SK-N-SH treated with all-trans-retinoic acid at 6 μM for 48 hours (cell line): ENCODE data around the gene NQO2.
"Not testable (repeated sequence)": the region's sequence is repeated elsewhere in the genome, so short reads cannot be mapped to it uniquely, and the experiment has no call there.

Source experiments
- ATAC-seq: fragments of 200-7000 bp; cut with Tn5 transposase; 3 replicates; pipeline ENCODE4 v1.9.1; 2020; ENCODE audit warnings: mild to moderate bottlenecking, moderate library complexity
- ARNTL ChIP-seq: fragments of 450-650 bp; formaldehyde crosslinking; IDR thresholded peaks from 2 replicates; pipeline ENCODE4 v1.5.0; 2020; ENCODE audit warnings: low read depth, mild to moderate bottlenecking, moderate library complexity, borderline replicate concordance
- BACH2 ChIP-seq: fragments of 250-450 bp; sonication (Bioruptor Pico); IDR thresholded peaks from 2 replicates; pipeline ENCODE4 v1.9.0; 2021; ENCODE audit warnings: mild to moderate bottlenecking, borderline replicate concordance
- CSDC2 ChIP-seq: fragments of 250-450 bp; sonication (Bioruptor Pico); IDR thresholded peaks from 2 replicates; pipeline ENCODE4 v1.5.0; 2020; ENCODE audit warnings: mild to moderate bottlenecking, moderate library complexity
- GLIS3 ChIP-seq: fragments of 250-450 bp; sonication (Bioruptor Pico); IDR thresholded peaks from 2 replicates; pipeline ENCODE4 v1.5.0; 2020; ENCODE audit warnings: mild to moderate bottlenecking, moderate library complexity
- ISL1 ChIP-seq: fragments of 250-450 bp; sonication (Bioruptor Pico); IDR thresholded peaks from 2 replicates; pipeline ENCODE4 v2.1.2; 2022; ENCODE audit warnings: mild to moderate bottlenecking, moderate library complexity
- OSR1 ChIP-seq: fragments of 250-450 bp; sonication (Bioruptor Pico); IDR thresholded peaks from 2 replicates; pipeline ENCODE4 v1.8.0; 2022; ENCODE audit warnings: moderate library complexity, mild to moderate bottlenecking, inconsistent platforms
- POU6F1 ChIP-seq: fragments of 250-450 bp; sonication (Bioruptor Pico); IDR thresholded peaks from 2 replicates; pipeline ENCODE4 v1.8.0; 2021; ENCODE audit warnings: low read depth, mild to moderate bottlenecking, moderate library complexity, borderline replicate concordance
- PPARA ChIP-seq: fragments of 250-450 bp; sonication (Bioruptor Pico); IDR thresholded peaks from 2 replicates; pipeline ENCODE4 v1.5.0; 2020; ENCODE audit warnings: mild to moderate bottlenecking, borderline replicate concordance
- RARB ChIP-seq: fragments of 250-450 bp; sonication (Bioruptor Pico); IDR thresholded peaks from 2 replicates; pipeline ENCODE4 v1.8.0; 2021; ENCODE audit warnings: mild to moderate bottlenecking, moderate library complexity
- SNAI2 ChIP-seq: fragments of 250-450 bp; sonication (Bioruptor Pico); IDR thresholded peaks from 2 replicates; pipeline ENCODE4 v1.5.0; 2020; ENCODE audit warnings: mild to moderate bottlenecking, moderate library complexity
- TCF4 ChIP-seq: fragments of 250-450 bp; sonication (Bioruptor Pico); IDR thresholded peaks from 2 replicates; pipeline ENCODE4 v1.8.0; 2021; ENCODE audit warnings: mild to moderate bottlenecking, moderate library complexity, borderline replicate concordance
- TOX ChIP-seq: fragments of 250-450 bp; sonication (Bioruptor Pico); IDR thresholded peaks from 2 replicates; pipeline ENCODE4 v1.8.0; 2021; ENCODE audit warnings: mild to moderate bottlenecking, moderate library complexity, borderline replicate concordance
- ZC3H10 ChIP-seq: fragments of 250-450 bp; sonication (Bioruptor Pico); IDR thresholded peaks from 2 replicates; pipeline ENCODE4 v1.5.1; 2021; ENCODE audit warnings: mild to moderate bottlenecking, moderate library complexity
- ZFP3 ChIP-seq: fragments of 250-450 bp; sonication (Bioruptor Pico); IDR thresholded peaks from 2 replicates; pipeline ENCODE4 v1.5.0; 2020; ENCODE audit warnings: mild to moderate bottlenecking, moderate library complexity
- ZFP30 ChIP-seq: fragments of 450-650 bp; formaldehyde crosslinking; IDR thresholded peaks from 2 replicates; pipeline ENCODE4 v1.5.0; 2022; ENCODE audit warnings: mild to moderate bottlenecking, moderate library complexity
- ZNF565 ChIP-seq: fragments of 450-650 bp; formaldehyde crosslinking; conservative IDR thresholded peaks from 2 replicates; pipeline ENCODE4 v1.5.0; 2020; ENCODE audit warnings: low read depth, mild to moderate bottlenecking, moderate library complexity
- ZNF70 ChIP-seq: fragments of 450-650 bp; formaldehyde crosslinking; IDR thresholded peaks from 2 replicates; pipeline ENCODE4 v1.5.0; 2020; ENCODE audit warnings: mild to moderate bottlenecking, moderate library complexity
- ZNF8 ChIP-seq: fragments of 450-650 bp; formaldehyde crosslinking; IDR thresholded peaks from 2 replicates; pipeline ENCODE4 v1.5.0; 2020; ENCODE audit warnings: mild to moderate bottlenecking, moderate library complexity
- TF ChIP-seq, protein P1 (sequence below): fragments of 250-450 bp; sonication (Bioruptor Pico); IDR thresholded peaks from 2 replicates; pipeline ENCODE4 v1.5.0; 2020; ENCODE audit warnings: mild to moderate bottlenecking, moderate library complexity
- TF ChIP-seq, protein P2 (sequence below): fragments of 250-450 bp; sonication (Bioruptor Pico); IDR thresholded peaks from 2 replicates; pipeline ENCODE4 v1.5.1; 2020; ENCODE audit warnings: low read depth, mild to moderate bottlenecking, moderate library complexity

Gene NQO2

DNA sequence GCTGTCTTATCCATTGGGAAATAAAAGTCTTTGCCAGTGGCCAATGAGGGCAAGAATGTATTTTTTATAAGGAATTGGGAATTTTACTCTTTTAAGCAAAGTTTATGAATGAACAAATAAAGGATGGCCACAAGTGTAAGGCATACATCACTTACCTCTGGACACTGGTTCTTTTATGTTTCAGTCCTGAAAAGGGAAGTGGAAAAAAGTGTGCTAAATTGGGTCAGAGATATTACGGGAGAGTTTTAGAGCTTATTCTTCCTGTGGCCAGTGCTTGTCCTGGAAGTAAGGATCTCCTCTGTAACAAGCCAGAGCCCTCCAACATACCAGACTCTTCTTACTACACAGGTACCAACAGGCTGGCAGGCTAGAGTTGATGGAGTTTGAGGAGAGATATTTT lies 46.1 kb downstream of the NQO2 start:
- ATAC-seq, result no peak
- TF ChIP-seq ZNF8 (CRISPR knock-in tag) (no peak), ISL1 (CRISPR knock-in tag) (no peak), PPARA (CRISPR knock-in tag) (no peak), BACH2 (CRISPR knock-in tag) (no peak), ZFP30 (CRISPR knock-in tag) (no peak), ZNF70 (no peak), TOX (no peak), TCF4 (CRISPR knock-in tag) (no peak), ARNTL (CRISPR knock-in tag) (no peak), SNAI2 (CRISPR knock-in tag) (no peak), CSDC2 (CRISPR knock-in tag) (no peak), ZFP3 (CRISPR knock-in tag) (no peak), GLIS3 (CRISPR knock-in tag) (no peak), RARB (CRISPR knock-in tag) (no peak), ZNF565 (no peak)
- TF ChIP-seq, protein P1, sequence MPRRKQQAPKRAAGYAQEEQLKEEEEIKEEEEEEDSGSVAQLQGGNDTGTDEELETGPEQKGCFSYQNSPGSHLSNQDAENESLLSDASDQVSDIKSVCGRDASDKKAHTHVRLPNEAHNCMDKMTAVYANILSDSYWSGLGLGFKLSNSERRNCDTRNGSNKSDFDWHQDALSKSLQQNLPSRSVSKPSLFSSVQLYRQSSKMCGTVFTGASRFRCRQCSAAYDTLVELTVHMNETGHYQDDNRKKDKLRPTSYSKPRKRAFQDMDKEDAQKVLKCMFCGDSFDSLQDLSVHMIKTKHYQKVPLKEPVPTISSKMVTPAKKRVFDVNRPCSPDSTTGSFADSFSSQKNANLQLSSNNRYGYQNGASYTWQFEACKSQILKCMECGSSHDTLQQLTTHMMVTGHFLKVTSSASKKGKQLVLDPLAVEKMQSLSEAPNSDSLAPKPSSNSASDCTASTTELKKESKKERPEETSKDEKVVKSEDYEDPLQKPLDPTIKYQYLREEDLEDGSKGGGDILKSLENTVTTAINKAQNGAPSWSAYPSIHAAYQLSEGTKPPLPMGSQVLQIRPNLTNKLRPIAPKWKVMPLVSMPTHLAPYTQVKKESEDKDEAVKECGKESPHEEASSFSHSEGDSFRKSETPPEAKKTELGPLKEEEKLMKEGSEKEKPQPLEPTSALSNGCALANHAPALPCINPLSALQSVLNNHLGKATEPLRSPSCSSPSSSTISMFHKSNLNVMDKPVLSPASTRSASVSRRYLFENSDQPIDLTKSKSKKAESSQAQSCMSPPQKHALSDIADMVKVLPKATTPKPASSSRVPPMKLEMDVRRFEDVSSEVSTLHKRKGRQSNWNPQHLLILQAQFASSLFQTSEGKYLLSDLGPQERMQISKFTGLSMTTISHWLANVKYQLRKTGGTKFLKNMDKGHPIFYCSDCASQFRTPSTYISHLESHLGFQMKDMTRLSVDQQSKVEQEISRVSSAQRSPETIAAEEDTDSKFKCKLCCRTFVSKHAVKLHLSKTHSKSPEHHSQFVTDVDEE (CRISPR knock-in tag), result no peak

DNA sequence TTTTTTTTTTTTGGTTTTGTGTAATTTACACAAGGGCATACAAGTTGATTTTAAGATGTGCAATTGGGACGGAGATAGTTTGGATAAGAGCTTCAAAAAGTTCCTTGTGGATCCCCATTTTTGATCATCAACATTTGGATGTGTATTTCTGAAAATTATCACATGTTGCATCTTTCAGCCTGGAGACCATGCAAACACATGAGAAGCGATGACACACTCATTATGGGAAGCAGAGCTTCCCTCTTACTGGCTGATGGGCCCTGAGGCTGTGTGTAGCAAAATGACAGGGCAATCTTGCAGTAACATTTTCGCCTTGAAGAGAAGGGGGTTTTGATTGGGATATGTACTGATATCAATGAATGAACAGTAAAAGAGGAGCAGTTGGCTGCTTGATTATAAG lies 46.6 kb downstream of the NQO2 start:
- TF ChIP-seq TOX, result no peak
- TF ChIP-seq, all 23 proteins: peak for 0
- no peak for ATAC-seq

GRCh38 chr6:3048009-3048408 lies 48.3 kb downstream of the NQO2 start:
- ATAC-seq, result not testable (repeated sequence)

DNA sequence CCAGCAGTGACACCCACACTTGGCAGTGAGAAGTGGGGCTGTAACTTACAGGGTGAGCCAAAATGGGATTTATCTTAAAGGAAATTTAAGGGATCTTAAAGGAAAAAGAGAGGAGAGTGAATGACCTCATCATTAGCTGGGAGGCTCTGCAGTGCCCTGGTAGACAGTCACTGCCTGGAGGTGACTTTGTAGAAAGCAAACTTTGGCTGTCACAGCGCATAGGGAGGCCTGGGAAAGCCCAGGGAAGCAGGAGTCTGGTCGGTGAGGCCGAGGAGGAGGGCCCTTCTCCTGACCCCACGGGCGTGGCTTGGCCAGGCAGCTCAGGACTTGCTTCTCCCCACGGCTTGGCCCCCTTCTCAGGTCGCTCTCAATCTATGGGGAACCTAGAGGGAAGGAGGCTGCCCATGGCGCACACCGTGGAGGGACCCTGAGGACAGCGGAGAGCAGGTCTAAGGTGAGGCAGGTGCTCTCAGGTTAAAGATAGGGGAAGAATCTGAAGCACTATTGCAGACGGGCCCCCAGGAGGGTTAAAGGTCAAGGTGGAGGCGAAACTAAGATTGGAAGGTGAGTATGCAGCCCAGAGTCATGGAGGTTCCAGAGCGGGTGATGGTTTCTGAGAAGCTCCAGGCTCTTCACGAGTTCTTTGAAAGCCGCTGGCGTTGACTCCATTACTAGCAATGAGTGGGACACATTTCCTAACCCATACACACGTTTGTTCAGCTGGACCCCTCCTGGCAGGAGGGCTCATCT lies 53.0 kb downstream of the NQO2 start:
- ATAC-seq, result no peak
- TF ChIP-seq ZNF565 (no peak), POU6F1 (no peak), ZNF70 (no peak), BACH2 (CRISPR knock-in tag) (no peak), GLIS3 (CRISPR knock-in tag) (no peak), TCF4 (CRISPR knock-in tag) (no peak), PPARA (CRISPR knock-in tag) (no peak), ARNTL (CRISPR knock-in tag) (no peak), ZNF8 (CRISPR knock-in tag) (no peak), ZC3H10 (CRISPR knock-in tag) (no peak), ISL1 (CRISPR knock-in tag) (no peak), OSR1 (no peak)
- TF ChIP-seq, protein P1 (CRISPR knock-in tag), result no peak
- TF ChIP-seq, protein P2, sequence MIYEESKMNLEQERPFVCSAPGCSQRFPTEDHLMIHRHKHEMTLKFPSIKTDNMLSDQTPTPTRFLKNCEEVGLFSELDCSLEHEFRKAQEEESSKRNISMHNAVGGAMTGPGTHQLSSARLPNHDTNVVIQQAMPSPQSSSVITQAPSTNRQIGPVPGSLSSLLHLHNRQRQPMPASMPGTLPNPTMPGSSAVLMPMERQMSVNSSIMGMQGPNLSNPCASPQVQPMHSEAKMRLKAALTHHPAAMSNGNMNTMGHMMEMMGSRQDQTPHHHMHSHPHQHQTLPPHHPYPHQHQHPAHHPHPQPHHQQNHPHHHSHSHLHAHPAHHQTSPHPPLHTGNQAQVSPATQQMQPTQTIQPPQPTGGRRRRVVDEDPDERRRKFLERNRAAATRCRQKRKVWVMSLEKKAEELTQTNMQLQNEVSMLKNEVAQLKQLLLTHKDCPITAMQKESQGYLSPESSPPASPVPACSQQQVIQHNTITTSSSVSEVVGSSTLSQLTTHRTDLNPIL (CRISPR knock-in tag), result no peak
- TF ChIP-seq, all 23 proteins: peak for 0
